ENCODE measurements around the gene NBPF20.
"Not testable (repeated sequence)": the region's sequence is repeated elsewhere in the genome, so short reads cannot be mapped to it uniquely, and the experiment has no call there.

NBPF20 gene

GRCh38 chr1:145430830-145431229, 5.4 kb upstream of the NBPF20 start:
- not testable (repeated sequence) for DNase-seq (ENCODE audit: low read depth)

GRCh38 chr1:145429329-145429728, 3.9 kb upstream of the NBPF20 start:
- not testable (repeated sequence) for DNase-seq (ENCODE audit: low read depth)

GRCh38 chr1:145424612-145425435, 579 bp downstream of the NBPF20 start:
- not testable (repeated sequence) for DNase-seq (ENCODE audit: low read depth)

GRCh38 chr1:145415149-145415548, 10.3 kb downstream of the NBPF20 start:
- not testable (repeated sequence) for DNase-seq (ENCODE audit: low read depth)

- not testable (repeated sequence) for DNase-seq (ENCODE audit: low read depth)
Measured at GRCh38 chr1:145407266-145407665, 18.1 kb downstream of the NBPF20 start.

GRCh38 chr1:145404949-145405348, 20.5 kb downstream of the NBPF20 start:
- not testable (repeated sequence) for DNase-seq (ENCODE audit: low read depth)

GRCh38 chr1:145400701-145401100, 24.7 kb downstream of the NBPF20 start:
- DNase-seq (ENCODE audit: low read depth), result not testable (repeated sequence)

All from T follicular helper cell (primary cell).